KOPT-K1 (cell line): ENCODE data around the gene PDE6C.

Experiments used
- H3K27ac ChIP-seq: fragments of 200-600 bp; sonication (generic); 2 replicates; pipeline ENCODE4 v1.5.1; 2016; ENCODE audit warnings: antibody characterized with exemption, mild to moderate bottlenecking, low read depth, low read length; ENCODE audit not compliant: poor library complexity, severe bottlenecking
- H3K36me3 ChIP-seq: fragments of 200-600 bp; sonication (generic); 2 replicates; pipeline ENCODE4 v1.5.1; 2017; ENCODE audit warnings: antibody characterized with exemption, mild to moderate bottlenecking, low read length, moderate library complexity; ENCODE audit not compliant: insufficient read depth
- H3K9me3 ChIP-seq: fragments of 200-600 bp; sonication (generic); 2 replicates; pipeline ENCODE4 v1.5.1; 2017; ENCODE audit warnings: antibody characterized with exemption, low read length, mild to moderate bottlenecking; ENCODE audit not compliant: insufficient read depth, poor library complexity, severe bottlenecking

PDE6C gene

GRCh38 chr10:93652857-93653256 is 40.5 kb downstream of the PDE6C start:
- Histone ChIP-seq H3K36me3 (no peaks in the 10 kb centered on the region), H3K27ac (no peak overlapping the region), H3K9me3 (peaks cover 6% of the 10 kb centered on the region)

GRCh38 chr10:93654201-93654600 is 41.9 kb downstream of the PDE6C start:
- Histone ChIP-seq H3K27ac (no peak overlapping the region), H3K36me3 (no peaks in the 10 kb centered on the region), H3K9me3 (peaks cover 6% of the 10 kb centered on the region)

- H3K9me3 ChIP-seq = peaks cover 3% of the 10 kb centered on the region
- H3K27ac ChIP-seq = no peak overlapping the region
- peaks cover 3% of the 10 kb centered on the region for H3K36me3 ChIP-seq
Measured at GRCh38 chr10:93656155-93656554, 43.8 kb downstream of the PDE6C start.

GRCh38 chr10:93657757-93658156 is 45.4 kb downstream of the PDE6C start:
- Histone ChIP-seq H3K36me3 (peaks cover 8% of the 10 kb centered on the region), H3K9me3 (no peaks in the 10 kb centered on the region), H3K27ac (no peak overlapping the region)

- Histone ChIP-seq H3K27ac (no peak overlapping the region), H3K9me3 (no peaks in the 10 kb centered on the region), H3K36me3 (peaks cover 70% of the 10 kb centered on the region)
Measured at GRCh38 chr10:93666030-93666429, 53.7 kb downstream of the PDE6C start.

- no peak overlapping the region for H3K27ac ChIP-seq
- H3K9me3 ChIP-seq = no peaks in the 10 kb centered on the region
- peaks cover 78% of the 10 kb centered on the region for H3K36me3 ChIP-seq
Measured at GRCh38 chr10:93667795-93668194, 55.5 kb downstream of the PDE6C start.

- Histone ChIP-seq H3K9me3 (no peaks in the 10 kb centered on the region), H3K27ac (no peak overlapping the region), H3K36me3 (peaks cover 89% of the 10 kb centered on the region)
Measured at GRCh38 chr10:93670372-93670771, 58.0 kb downstream of the PDE6C start.

- H3K9me3 ChIP-seq = no peaks in the 10 kb centered on the region
- H3K36me3 ChIP-seq = peaks cover 90% of the 10 kb centered on the region
- H3K27ac ChIP-seq = no peak overlapping the region
Measured at GRCh38 chr10:93671042-93671441, 58.7 kb downstream of the PDE6C start.

GRCh38 chr10:93672022-93672678 is 59.8 kb downstream of the PDE6C start:
- Histone ChIP-seq H3K27ac (no peak overlapping the region), H3K9me3 (no peaks in the 10 kb centered on the region), H3K36me3 (peaks cover 91% of the 10 kb centered on the region)

GRCh38 chr10:93672890-93673289 is 60.6 kb downstream of the PDE6C start:
- Histone ChIP-seq H3K36me3 (peaks cover 91% of the 10 kb centered on the region), H3K27ac (no peak overlapping the region), H3K9me3 (no peaks in the 10 kb centered on the region)

- Histone ChIP-seq H3K27ac (no peak overlapping the region), H3K9me3 (no peaks in the 10 kb centered on the region), H3K36me3 (peaks cover 92% of the 10 kb centered on the region)
Measured at GRCh38 chr10:93673791-93674190, 61.5 kb downstream of the PDE6C start.

- Histone ChIP-seq H3K36me3 (peaks cover 80% of the 10 kb centered on the region), H3K27ac (no peak overlapping the region), H3K9me3 (no peaks in the 10 kb centered on the region)
Measured at GRCh38 chr10:93678386-93678785, 66.0 kb downstream of the PDE6C start.

- H3K36me3 ChIP-seq = peaks cover 80% of the 10 kb centered on the region
- H3K27ac ChIP-seq = no peak overlapping the region
- H3K9me3 ChIP-seq = no peaks in the 10 kb centered on the region
Measured at GRCh38 chr10:93678805-93679587, 66.7 kb downstream of the PDE6C start.

GRCh38 chr10:93680412-93681047 is 68.2 kb downstream of the PDE6C start:
- H3K9me3 ChIP-seq = no peaks in the 10 kb centered on the region
- no peak overlapping the region for H3K27ac ChIP-seq
- H3K36me3 ChIP-seq = peaks cover 74% of the 10 kb centered on the region

GRCh38 chr10:93687737-93688136 is 75.4 kb downstream of the PDE6C start:
- no peak overlapping the region for H3K27ac ChIP-seq
- peaks cover 62% of the 10 kb centered on the region for H3K36me3 ChIP-seq
- H3K9me3 ChIP-seq = no peaks in the 10 kb centered on the region
